Stimulated activated CD8-positive, alpha-beta memory T cell treated with anti-CD3 and anti-CD28 coated beads, Interleukin-15, amount 100 ng/mL, for 1 hour (primary cell): ENCODE data around the gene BCL11B.

Source experiments
- DNase-seq: peaks from one replicate; pipeline ENCODE4 v3.0.0-alpha.2; 2020; ENCODE audit warnings: low read depth

BCL11B gene

DNA sequence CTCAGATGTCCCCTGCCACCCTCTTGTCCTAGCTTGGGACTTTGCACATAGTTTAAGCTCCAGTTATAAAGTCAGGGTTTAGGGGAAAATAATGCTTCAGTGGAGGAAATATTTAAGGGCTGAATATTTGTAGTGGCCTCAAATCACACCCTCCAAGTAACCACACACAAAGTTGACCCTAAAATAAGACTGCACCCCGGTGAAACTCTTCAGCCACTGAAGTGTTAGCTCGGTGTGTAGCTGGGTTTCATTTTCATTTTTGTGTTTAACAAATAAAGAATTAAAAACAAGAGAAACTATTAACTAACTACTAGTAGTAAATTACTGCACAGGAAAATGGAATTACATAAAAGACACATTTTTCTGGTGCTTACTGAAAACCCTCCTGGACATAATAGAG is 14.8 kb upstream of the BCL11B start:
- no peak for DNase-seq

DNA sequence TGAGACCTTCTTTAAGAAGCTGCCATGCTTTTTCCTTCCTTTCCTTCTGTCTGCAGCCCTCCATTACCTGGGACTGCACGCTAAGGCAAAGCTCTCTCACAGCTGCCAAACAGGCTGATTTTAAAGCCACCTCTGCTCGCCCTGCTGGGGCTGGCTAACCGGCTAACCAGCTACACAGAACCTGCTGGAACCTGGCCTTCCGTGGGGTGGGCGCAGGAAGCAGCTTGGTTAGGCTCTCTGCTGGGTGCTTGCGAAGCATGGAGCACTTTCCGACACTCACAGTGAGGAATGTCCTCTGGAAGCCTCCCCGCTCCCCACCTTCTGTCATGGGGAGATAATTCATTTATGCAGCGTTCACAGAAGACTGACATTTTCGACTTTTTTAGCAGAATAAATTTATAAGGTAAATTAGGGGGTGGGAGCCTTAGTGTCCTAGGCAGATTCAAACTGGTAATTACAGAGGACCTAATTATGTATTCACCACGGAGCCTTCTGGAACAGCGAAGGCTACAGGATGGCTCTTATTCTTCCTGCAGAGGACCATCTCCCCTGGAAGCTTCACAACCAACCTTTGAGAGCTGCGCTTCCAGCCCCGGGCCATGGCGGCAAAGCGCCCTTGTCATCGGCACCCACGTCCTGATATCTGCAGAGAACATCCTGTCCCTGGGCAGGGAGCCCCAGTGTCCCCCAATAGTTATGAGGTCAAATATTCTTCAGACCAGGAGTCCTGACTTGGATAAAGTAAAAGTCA is 12.4 kb upstream of the BCL11B start:
- DNase-seq: no peak

DNA sequence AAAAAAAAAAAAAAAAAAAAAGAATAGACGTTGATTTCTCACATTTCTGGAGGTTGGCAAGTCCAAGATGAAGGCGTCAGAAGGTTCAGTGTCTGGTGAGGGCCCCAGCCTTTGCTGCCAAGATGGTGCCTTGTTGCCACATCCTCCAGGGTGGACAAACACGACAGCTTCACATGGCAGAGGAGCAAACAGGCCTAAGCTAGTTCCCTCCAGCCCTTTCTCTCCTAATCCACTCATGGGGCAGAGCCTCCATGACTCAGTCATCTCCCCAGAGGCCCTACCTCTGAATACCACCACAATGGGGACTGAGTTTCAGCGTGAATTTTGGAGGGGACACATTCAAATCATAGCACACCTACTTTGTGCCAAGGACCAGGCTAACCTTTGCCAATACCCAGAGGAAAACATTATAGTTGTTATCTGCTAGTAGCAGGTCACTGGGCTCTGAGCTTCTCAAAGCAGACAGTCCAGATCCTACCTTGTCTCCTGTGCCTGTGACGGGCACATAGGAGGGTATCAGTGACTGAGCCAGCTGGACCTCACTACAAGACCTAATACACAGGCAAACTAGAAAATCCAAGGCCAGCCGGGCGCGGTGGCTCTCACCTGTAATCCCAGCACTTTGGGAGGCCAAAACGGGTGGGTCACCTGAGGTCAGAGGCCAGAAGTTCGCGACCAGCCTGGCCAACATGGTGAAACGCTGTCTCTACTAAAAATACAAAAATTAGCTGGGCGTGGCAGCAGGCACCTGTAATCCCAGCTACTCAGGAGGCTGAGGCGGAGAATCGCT is 10.5 kb upstream of the BCL11B start:
- no peak for DNase-seq

DNA sequence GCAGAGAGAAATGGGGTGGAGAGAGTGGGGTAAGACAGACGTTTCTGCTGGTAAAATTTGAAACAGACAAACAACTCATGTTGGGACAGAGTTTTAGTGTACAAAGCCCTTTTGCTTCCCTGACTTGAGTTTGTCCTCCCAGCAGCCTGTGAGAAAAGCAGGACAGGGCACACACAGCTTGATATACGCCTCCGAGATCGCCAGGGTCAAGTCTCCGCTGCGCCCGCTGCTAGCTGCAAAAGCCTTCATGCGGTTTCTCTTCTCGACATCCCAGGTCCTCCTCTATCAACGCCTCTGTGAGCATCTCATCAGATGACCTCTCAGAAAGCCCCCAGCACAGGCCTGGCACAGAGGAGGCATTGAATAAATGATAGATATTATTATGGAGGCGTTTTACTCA is 9.4 kb upstream of the BCL11B start:
- DNase-seq: no peak

DNA sequence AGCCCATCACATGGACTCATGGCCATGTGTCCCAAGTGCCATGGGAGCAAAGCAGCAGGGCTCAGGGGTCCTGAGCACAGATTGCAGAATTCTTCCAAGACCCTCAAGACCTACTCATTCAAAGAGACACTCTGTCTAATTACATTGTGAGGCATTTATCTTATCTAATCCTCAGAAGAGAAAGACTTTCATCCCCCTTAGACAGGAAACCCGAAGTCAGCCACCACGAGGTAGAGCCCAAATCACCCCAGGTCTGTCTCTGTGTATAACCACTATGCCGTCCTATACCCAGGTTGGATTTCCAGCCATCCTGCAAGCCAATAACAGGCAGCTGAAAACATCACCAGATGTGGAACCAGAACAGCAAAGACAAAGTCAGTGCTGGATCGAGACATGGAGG is 8.9 kb upstream of the BCL11B start:
- no peak for DNase-seq

DNA sequence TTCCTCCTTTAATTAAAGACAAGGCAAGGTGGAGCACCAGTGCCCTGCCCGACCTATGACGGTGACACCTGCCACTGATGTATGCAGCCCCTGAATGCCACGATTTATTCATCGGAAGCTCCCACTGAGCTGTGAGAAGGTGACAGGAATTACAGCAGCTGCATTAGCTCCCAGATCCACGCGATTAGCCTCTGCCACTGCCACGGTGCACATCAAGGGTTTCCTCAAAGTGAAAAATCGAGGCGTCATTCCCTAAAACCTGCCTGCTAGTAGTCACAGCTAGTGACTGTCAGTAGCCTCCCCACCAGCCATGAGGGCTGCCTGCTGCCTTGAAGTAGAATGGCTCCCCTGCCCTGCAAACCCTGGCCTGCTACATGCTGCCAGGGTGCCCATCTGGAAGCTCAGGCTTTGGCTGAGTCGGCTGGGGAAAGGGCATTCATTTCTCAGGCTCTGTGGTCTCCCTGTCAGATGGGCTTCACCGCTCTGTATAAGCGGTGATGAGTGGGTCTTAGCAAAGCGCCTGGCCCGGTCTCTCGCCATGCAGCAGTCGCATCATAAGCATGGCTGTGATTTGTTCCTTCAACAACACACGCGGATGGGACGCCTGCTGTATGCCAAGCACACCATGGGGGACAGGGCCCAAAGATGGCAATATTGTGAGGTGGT is 8.2 kb upstream of the BCL11B start:
- DNase-seq: no peak

DNA sequence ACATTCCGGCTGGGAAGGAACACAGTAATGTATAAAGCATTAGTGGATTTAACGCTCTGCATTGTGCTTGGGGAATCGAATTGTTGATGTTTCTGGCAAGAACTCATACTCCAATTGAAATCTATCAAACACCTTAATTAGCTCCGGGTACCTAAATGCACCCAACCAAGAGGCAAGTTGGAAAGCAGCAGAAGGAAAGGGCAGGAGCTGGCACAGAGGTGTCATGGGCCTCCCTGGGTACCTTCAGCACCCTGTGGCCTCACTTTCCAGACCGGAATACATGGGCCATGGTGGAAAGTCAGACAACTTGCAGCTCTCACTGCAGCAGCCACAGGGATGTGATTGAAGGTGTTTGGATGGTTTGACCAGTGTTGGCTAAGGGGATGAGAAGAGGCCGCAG is 6.8 kb upstream of the BCL11B start:
- DNase-seq: no peak

DNA sequence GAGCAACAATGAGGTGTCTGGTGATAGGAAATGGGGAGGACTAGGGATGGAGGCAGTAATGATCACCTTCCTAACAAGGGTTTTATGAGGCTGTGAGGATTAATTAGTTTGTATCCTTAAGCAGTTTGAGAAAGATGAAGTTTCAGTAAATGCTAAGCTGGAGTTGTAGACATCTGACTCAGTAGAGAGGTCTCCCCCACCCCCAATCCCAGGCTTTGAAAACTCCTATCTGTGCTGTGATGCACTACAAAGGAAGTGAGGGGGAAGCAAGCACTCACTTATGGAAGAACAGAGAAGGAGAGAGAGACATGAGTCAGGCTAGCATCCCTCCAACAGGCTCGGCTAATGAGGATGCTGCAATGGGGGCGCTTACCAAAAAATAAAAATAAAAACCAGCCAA is 5.5 kb upstream of the BCL11B start:
- DNase-seq: no peak

DNA sequence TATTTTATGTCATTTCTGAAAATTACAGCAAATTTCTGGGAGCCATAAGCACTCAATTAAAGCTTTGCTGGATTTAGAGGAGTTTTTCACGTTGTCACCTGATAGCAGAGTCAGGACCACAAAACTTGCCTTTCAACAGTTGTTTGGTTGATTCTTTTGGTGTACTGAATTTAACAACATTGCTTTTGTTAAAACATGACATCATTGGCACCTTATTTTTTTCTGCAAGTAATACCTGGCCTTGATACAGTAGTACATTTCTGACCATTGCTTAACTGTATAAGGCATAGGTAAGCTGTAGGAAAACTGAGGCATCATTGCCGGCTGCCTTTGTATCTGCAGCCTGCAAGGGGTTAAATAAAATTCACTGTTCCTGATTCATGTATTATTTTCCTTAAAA is 4.5 kb upstream of the BCL11B start:
- DNase-seq: no peak

DNA sequence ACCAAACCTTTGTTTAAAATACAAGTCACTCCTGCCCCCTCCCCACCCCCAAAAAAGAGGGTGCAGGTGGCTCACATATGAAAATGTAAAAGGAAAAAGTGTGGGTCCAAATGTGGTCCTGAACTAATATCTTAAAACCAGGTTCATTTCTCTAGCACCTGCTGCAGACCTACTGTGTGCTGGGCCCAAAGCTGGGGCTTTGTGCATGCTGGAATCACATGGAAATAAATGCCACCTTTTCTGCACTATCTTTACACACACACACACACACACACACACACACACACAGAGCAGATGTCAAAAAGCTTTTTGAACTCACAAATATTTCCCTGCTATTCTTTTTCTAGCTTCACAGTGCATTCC is 3.2 kb upstream of the BCL11B start:
- no peak for DNase-seq

DNA sequence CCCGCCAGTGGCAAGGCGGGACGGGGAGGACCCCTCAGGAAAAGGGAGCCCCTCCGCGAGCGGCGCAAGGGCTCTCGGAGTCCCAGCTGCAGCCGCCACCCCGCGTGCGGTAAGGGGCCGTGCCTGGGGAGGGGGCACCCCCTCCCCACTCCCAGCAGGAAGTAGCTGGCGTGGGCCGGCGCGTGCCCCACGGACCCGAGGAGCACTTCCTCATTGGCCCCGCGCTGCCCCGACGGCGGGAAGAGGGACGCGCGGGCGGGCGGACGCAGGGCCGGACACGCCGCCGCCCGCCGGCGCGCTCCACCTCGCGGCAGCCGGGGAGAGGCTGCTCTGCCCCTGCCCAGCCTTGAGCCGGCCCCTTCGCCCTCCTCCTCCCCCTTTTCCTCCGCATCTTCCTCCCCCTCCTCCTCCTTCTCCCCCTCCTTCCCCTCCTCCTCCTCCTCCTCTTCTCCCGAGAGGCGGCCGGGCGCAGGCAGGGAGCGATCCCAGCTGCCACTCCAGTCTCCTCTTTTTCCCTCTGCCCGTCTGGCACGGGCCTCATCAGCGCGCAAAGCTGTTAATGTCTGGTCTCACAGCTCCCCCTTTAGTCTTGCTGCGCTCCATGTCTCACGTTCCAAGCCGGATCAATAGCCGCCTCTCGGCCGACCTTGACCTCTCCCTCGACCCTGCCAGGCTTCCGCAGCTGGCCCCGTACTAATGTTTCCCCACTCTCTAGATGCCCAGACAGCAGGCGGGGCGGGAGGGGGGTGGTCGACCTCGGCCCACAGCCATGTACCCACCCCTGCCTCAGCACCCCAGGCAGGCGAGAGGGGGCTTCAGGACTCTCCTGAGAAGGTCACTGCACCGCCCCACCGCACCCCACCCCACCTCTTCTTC is 2.6 kb upstream of the BCL11B start:
- DNase-seq: no peak

DNA sequence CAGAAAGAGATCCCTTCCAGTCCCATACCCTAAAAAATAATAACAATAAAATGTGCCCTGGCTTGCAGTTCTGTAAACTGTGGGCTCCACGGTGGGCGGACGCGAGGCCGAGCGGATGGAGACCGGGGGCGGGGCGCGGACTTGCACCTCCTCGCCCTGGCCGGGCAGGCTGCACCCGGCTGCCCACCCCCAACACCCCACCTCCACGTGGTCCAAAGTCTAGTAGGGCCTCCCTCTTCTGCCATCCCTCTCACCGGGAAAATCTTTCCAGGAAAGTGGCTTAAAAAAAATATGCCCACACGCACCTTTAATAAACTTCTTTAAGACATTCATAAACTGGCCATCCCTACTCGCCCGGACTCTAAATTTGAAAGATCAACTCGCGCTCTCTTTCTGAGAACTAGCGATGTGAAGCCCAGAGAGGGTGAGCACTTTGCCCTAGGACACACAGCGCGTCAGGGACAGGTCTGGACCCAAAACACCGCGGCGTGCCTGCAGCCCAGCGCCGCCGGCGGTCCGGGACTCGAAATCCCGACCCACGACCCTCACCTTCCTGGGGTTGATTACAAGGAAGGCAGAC is 1.9 kb upstream of the BCL11B start:
- DNase-seq: no peak

DNA sequence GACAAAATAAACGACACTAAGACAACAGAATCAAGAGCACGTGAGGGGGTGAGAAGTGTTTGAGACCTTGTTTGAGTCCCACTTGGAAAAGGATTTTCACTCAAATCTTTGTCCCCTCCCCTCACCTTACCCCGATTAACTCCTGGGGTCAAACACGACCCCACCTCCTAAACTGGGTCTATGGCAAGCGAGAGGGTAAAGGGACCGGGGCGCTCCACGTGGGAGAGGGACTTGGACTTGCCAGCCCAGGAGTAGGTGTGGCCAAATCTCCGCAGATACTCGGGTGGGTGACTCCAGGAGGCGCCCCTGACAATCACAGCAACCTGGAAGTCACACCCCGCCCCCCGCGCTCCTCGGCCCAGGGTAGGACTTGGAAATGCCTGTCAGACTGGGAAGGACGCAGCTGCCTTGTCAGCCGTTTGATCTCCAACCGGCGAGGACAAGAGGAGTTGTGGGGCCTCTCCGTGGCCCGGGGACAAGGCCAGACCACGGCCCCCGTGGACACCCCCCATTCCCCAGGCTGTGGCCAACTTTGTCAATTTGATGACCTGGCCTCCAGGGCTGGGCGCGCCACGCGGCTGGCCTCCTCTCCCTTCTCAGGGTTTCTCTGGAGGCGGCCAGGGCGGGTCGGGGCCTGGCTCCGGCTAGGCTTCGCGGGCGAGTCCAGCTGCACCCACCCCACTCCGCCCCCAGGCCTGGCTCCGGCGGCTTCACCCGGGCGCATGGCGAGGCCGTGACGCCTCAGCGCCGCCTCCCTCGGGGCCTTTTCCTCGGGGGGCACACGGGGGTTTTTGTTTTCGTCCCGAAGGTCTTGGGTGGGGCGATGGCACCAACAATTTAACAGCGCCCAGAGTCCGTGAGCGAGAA is 1.1 kb upstream of the BCL11B start:
- DNase-seq: no peak

DNA sequence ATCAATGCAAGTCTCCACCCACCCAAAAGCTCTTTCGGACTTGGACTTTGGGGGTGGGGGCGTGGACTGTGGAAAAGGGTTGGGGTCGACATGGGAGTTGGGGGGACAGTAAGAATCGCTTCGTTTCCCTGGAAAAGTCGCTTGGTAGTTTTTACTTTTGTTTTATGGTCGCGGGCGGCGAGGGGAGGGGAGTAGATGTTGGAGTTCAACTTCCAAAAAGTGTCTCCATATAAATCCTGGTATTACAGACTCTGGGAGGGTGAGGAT is 568 bp upstream of the BCL11B start:
- no peak for DNase-seq

DNA sequence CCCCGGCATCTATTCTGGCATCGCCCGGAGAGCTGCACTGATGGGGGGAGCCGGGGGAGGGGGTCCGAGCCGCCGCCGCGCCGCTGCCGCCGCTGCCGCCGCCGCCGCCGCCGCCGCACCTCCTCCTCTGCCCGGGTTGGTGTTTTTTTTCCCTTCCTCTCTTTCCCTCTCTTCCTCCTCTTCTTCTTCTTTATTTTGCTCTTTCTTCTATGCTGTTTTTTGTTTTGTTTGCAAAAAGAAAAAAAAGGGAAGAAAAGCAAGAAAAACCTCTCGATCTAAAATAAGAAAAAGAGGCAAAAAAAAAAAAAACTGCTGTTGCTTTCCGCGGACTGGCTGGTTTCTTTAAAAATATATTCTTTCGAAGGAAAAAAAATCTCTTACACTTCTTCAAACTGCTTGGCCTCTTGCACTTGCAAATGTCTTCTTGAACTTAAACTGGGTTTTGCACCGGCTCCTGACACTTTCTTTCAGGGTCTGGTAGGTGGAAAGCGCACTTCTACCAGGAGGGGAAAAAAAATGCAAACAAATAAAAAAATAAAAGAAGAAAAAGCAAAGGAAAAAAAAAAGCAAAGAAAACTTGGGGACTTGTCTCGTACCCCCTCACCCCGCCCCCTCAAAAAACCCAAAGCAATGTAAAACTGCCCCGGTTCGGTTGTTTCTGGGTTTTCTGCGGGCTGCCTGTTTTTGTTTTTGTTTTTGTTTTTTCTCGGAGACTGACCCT is 616 bp downstream of the BCL11B start:
- no peak for DNase-seq

DNA sequence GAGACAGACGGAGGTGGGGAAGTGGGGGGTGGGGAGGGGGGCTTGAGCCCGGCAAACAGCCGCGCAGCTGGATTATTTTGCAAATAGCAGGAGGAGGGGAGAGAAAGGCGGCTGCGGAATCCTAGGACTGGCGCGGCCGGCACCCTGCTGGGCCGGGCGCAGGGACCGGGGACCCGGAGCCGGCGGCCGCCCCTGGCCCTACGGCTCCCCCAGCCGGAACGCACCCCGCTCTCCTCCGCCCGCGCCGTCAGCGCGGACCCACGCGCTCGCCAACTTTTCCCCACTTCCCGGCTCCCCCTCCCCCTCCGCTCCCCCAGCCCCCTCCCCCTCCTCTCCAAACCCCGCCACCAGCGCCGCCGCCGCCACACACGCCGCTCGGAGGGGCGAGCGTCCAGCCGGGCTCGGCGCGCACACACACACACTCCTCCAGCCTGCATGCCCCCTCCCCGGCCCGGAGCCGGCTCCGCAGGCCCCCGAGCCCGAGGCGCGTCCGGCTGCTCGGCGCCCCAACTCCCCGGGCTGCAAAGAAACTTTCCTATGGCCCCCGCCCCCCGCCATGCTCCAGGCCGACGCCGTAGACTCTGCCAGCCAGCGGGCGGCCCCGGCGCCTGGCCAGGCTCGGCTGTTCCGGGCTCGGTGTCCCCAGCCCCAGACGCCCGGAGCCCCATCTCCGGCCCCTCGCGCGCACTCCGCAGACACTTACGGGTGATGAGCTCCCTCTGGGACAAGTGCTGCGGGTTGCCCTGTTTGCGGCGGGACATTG is 1.4 kb downstream of the BCL11B start:
- DNase-seq: no peak

DNA sequence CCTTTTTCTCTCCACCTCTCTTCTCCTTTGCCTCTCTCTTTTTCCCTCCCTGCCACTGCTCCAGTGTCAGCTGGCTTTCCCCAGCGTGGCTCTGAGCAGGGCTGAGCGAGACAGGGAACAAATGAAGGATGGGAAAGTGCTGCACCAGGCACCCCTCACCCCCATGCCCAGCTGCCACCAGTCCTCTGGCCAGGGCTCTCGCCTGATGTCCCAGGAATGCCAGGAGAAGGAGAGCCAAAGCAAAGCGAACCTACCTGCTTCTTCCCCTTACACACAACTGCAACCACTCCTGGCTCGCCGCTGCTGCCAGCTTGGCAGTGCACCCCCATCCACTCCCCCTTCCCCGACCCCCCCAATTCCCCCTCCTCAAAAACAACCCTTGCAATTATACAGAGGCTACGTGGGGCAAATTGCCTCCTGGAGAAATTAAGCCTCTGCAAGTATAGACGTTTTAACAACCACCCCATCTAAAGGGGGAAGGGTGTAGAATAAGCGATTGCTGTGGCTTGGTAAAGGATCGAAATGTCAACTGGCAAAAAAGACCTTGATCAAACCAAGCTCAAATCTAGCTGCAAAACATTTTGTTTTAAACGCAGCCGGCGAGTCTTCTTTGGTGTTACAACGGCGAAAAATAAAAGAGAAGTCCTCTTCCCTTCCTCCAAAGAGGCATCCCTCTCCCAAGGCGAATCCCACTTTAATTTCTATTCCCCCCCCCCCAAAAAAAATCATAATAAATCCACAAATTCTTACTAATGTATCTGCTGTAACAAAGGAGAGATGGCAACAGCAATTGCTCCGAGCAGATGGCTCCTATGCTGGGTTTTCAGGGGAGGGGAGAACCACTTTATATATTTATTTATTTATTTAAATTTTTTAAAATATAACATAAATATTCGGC is 2.9 kb downstream of the BCL11B start:
- DNase-seq: no peak
